ENCODE data around the gene MGAT3. TPM values are rescaled to one million over a fixed set of nuclear protein-coding genes. Genes with fewer than 3 reads are reported as not detected.

MGAT3 gene
- total and polyA plus RNA-seq, 12 donors: 0.42 to 6.9 (median 1.7) TPM

DNA sequence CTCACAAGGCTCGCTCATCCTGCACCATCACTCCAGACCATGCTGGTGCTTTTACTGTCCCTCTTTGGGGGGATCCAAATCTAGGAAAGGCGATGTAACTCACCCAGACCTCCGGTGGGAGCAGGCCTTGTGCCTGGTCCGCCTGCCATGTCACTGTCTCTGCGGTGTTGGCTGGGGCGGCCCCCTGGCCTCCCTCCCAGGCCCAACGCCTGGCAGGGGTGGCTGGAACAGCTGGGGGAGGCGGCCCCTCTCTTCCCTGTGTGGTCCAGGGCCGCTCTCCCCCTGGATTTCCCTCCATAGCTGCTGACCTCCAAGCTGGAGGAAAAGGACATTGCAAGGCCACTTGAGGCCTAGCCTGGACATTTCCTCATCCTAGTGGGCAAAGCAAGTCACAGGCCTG is 11.1 kb upstream of the MGAT3 start:
- H3K27me3 ChIP-seq: no peaks in the 10 kb centered on the region

DNA sequence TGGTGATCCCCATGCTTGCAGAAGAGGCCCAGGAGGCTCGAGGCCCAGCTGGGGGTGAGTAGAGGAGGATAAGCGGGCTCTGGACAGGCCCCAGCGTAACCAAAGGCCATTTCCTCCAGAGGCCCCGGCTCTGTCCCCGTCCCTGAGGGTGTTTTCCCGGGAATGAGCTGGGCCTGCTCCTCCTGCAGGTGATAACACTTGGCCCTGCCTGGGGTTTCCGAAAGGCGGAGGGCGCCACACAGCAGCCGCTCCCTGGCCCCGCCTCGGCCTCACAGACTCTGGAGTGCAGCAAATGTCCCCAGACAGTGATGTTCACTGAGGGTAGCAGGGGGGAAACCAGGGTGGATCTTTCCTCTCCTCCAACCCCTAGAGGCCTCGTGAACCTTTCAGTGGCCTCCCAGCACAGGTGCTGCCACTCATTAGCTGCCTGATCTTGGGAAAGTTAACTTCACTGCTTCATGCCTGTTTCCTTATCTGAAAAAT is 10.5 kb upstream of the MGAT3 start:
- no peak overlapping the region for H3K4me3 ChIP-seq
- no peaks in the 10 kb centered on the region for H3K36me3 ChIP-seq (replicated peaks in 1 of 2)
- H3K27ac ChIP-seq: no peak overlapping the region
- 73 to 85% (median 77%) methylated on average over 10 to 13 of the region's 13 CpGs for WGBS, 4 donors
- H3K27me3 ChIP-seq: no peaks in the 10 kb centered on the region
- intact Hi-C loops (cut with DNase I): no loop called here
- TF ChIP-seq, protein P1, sequence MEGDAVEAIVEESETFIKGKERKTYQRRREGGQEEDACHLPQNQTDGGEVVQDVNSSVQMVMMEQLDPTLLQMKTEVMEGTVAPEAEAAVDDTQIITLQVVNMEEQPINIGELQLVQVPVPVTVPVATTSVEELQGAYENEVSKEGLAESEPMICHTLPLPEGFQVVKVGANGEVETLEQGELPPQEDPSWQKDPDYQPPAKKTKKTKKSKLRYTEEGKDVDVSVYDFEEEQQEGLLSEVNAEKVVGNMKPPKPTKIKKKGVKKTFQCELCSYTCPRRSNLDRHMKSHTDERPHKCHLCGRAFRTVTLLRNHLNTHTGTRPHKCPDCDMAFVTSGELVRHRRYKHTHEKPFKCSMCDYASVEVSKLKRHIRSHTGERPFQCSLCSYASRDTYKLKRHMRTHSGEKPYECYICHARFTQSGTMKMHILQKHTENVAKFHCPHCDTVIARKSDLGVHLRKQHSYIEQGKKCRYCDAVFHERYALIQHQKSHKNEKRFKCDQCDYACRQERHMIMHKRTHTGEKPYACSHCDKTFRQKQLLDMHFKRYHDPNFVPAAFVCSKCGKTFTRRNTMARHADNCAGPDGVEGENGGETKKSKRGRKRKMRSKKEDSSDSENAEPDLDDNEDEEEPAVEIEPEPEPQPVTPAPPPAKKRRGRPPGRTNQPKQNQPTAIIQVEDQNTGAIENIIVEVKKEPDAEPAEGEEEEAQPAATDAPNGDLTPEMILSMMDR (IDR thresholded peaks at IDR 0.05): no peak
- no peak for TF ChIP-seq POLR2A (IDR thresholded peaks at IDR 0.05)
- DNase-seq: no peak
- no peaks in the 10 kb centered on the region for H3K9me3 ChIP-seq (replicated peaks in 1 of 3)
- H3K4me1 ChIP-seq (replicated peaks in 1 of 2): no peaks in the 10 kb centered on the region

More for the DNA sequence above, 11.1 kb upstream of the MGAT3 start:
- no peaks in the 10 kb centered on the region for H3K4me1 ChIP-seq (replicated peaks in 1 of 2)
- DNase-seq: no peak
- no peaks in the 10 kb centered on the region for H3K9me3 ChIP-seq (replicated peaks in 1 of 3)
- H3K4me3 ChIP-seq: no peak overlapping the region
- TF ChIP-seq, protein P1 (IDR thresholded peaks at IDR 0.05): no peak
- TF ChIP-seq POLR2A (IDR thresholded peaks at IDR 0.05): no peak
- intact Hi-C loops (cut with DNase I): no loop called here
- no peak overlapping the region for H3K27ac ChIP-seq
- 84 to 92% (median 90%) methylated on average over 4 to 9 of the region's 9 CpGs; no CpG with 5 or more reads in 1 of the 4 donors for WGBS, 4 donors
- no peaks in the 10 kb centered on the region for H3K36me3 ChIP-seq (replicated peaks in 1 of 2)

DNA sequence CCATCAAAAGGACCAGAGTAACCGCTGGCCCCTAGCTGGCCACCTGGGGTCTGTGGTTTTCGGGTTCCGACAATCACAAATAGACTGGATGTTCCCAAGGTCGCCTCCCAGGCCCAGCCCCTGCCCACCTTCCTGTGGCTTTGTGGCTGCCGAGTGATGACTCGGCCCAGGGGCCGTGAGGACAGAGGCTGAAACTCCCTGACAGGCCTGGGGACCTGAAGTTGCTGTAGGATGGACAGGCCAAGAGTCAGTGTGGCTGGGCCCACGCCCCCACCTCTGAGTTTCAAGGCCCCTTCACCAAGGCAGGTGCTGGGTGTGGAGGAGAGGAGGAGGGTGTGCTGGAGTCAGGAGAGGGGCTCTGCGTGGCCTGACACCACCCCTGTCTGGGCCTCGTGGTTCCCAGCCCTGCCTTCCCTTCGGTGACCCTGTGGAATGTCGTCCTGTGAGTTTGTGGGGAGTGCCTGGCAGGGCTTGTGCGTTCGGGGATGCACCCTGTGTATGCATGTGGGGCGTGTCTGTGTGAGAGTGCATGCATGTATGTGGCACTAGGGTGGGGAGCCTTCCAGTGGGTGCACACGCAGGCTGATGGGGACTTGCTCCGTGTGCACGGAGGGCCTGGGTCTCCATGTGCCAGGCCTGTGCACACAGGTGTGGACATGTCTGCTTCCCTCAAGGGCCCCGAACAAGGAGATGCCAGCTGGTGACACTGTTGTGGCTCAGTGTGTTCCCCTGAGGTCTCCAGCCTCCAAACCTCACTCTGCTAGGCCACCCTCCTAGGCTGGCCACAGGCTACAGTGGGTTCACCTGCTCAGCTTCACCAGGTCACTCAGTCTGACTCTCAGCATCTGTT is 8.4 kb upstream of the MGAT3 start:
- Histone ChIP-seq H3K27me3 (no peaks in the 10 kb centered on the region), H3K4me3 (no peak overlapping the region), H3K36me3 (replicated peaks in 1 of 2) (no peaks in the 10 kb centered on the region), H3K9me3 (replicated peaks in 1 of 3) (no peaks in the 10 kb centered on the region), H3K27ac (no peak overlapping the region), H3K4me1 (replicated peaks in 1 of 2) (no peaks in the 10 kb centered on the region)
- TF ChIP-seq, protein P1 (IDR thresholded peaks at IDR 0.05): no peak
- TF ChIP-seq POLR2A (IDR thresholded peaks at IDR 0.05): no peak
- WGBS, 4 donors: 78 to 82% (median 79%) methylated on average over 12 to 19 of the region's 19 CpGs
- intact Hi-C loops (cut with DNase I): no loop called here
- DNase-seq: no peak

DNA sequence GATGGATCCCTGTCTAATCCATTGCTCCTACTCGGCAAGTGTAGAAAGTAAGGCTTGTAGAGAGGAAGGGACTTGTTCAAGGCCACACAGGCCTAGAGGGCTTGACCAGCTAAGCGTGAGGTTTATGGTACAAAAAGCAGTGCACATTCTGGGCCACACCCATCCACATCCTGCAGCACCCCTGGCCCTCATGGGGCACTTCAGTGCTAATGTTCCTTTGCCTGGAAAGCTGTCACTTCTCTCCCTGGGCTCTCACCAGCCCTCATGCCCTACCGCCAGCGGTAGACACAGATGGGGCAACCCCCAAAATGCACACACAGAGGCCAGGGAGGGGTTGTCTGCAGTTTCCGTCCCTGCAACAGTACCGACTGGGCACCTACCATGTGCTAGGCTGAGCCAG is 7.1 kb upstream of the MGAT3 start:
- DNase-seq: no peak
- Histone ChIP-seq H3K4me3 (no peak overlapping the region), H3K4me1 (replicated peaks in 1 of 2) (no peaks in the 10 kb centered on the region), H3K9me3 (replicated peaks in 1 of 3) (no peaks in the 10 kb centered on the region), H3K27ac (no peak overlapping the region), H3K36me3 (replicated peaks in 1 of 2) (no peaks in the 10 kb centered on the region), H3K27me3 (no peaks in the 10 kb centered on the region)
- 79 to 88% (median 83%) methylated on average over 6 of the region's 6 CpGs for WGBS, 4 donors
- TF ChIP-seq POLR2A (IDR thresholded peaks at IDR 0.05): no peak
- TF ChIP-seq, protein P1 (IDR thresholded peaks at IDR 0.05): no peak
- intact Hi-C loops (cut with DNase I): no loop called here

All from adrenal gland (tissue), 12 donors.